ENCODE measurements around the gene SCG5.

DNA sequence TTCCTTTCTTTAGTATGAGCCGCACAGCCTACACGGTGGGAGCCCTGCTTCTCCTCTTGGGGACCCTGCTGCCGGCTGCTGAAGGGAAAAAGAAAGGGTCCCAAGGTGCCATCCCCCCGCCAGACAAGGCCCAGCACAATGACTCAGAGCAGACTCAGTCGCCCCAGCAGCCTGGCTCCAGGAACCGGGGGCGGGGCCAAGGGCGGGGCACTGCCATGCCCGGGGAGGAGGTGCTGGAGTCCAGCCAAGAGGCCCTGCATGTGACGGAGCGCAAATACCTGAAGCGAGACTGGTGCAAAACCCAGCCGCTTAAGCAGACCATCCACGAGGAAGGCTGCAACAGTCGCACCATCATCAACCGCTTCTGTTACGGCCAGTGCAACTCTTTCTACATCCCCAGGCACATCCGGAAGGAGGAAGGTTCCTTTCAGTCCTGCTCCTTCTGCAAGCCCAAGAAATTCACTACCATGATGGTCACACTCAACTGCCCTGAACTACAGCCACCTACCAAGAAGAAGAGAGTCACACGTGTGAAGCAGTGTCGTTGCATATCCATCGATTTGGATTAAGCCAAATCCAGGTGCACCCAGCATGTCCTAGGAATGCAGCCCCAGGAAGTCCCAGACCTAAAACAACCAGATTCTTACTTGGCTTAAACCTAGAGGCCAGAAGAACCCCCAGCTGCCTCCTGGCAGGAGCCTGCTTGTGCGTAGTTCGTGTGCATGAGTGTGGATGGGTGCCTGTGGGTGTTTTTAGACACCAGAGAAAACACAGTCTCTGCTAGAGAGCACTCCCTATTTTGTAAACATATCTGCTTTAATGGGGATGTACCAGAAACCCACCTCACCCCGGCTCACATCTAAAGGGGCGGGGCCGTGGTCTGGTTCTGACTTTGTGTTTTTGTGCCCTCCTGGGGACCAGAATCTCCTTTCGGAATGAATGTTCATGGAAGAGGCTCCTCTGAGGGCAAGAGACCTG, 89.5 kb downstream of the SCG5 start:
- TF ChIP-seq ZNF558 (CRISPR knock-in tag; IDR thresholded peaks at IDR 0.05; ENCODE audit: borderline replicate concordance), result no peak
- no peak for TF ChIP-seq MAFF (IDR thresholded peaks at IDR 0.05; ENCODE audit: low read depth, low read length)
- no peak for TF ChIP-seq ZSCAN31 (CRISPR knock-in tag; IDR thresholded peaks at IDR 0.05; ENCODE audit: low read depth)
- no peak for TF ChIP-seq ZNF441 (CRISPR knock-in tag; IDR thresholded peaks at IDR 0.05; ENCODE audit: borderline replicate concordance)
